SJCRH30 (cell line): ENCODE results near the gene ZC3H4. TPM values are rescaled to one million over a fixed set of nuclear protein-coding genes. Genes with fewer than 3 reads are reported as not detected.

Experiments used
- DNase-seq, 2 experiments: peaks; one replicate each; pipeline ENCODE4 v3.0.0-alpha.2; 2015 to 2020
- H3K27ac ChIP-seq: fragments of 250-450 bp; sonication (Bioruptor Pico); 2 replicates; pipeline ENCODE4 v1.5.1; 2020; ENCODE audit warnings: mild to moderate bottlenecking, moderate library complexity
- H3K27me3 ChIP-seq: fragments of 250-450 bp; sonication (Bioruptor Pico); 2 replicates; pipeline ENCODE4 v1.5.1; 2020; ENCODE audit warnings: mild to moderate bottlenecking, moderate library complexity
- H3K36me3 ChIP-seq: fragments of 250-450 bp; sonication (Bioruptor Pico); 2 replicates; pipeline ENCODE4 v1.5.1; 2020; ENCODE audit warnings: mild to moderate bottlenecking, moderate library complexity
- H3K4me1 ChIP-seq: fragments of 250-450 bp; sonication (Bioruptor Pico); 2 replicates; pipeline ENCODE4 v1.5.1; 2020; ENCODE audit warnings: mild to moderate bottlenecking, moderate library complexity
- H3K4me3 ChIP-seq: fragments of 250-450 bp; sonication (Bioruptor Pico); 2 replicates; pipeline ENCODE4 v1.5.1; 2020; ENCODE audit warnings: mild to moderate bottlenecking, moderate library complexity
- H3K9me3 ChIP-seq: fragments of 250-450 bp; sonication (Bioruptor Pico); replicated peaks from 2 replicates; pipeline ENCODE4 v1.5.1; 2020; ENCODE audit warnings: mild to moderate bottlenecking, moderate library complexity
- total RNA-seq: library from RNA; depleted of rRNA; stranded (reverse); fragments of >200 nt; shearing (Covaris generic); gene quantifications from 2 replicates; pipeline ENCODE4 v1.2.3, GENCODE V29; 2014; rRNA removed

The ZC3H4 gene
- 19.4 and 21.2 TPM in 2 replicates for total RNA-seq

- H3K27me3 ChIP-seq = no peaks in the 10 kb centered on the region
- H3K36me3 ChIP-seq = peaks cover 9% of the 10 kb centered on the region; the same call in 1 of the 2 replicates
- H3K4me3 ChIP-seq = peak within 1 kb of the TSS; percentile 83
- peak within 1 kb of the TSS; percentile 99 for H3K27ac ChIP-seq
- peak; percentile 99 for DNase-seq
- H3K9me3 ChIP-seq = no peaks in the 10 kb centered on the region
- H3K4me1 ChIP-seq = peaks cover 8% of the 10 kb centered on the region; the same call in 1 of the 2 replicates
Measured at GRCh38 chr19:47112997-47113849, at the start of gene ZC3H4. ZC3H4 (minus strand) TSS chr19:47113776; CDS start chr19:47112584, 1,192 bp downstream.

GRCh38 chr19:47161876-47162489 lies 48.4 kb upstream of the ZC3H4 start:
- Histone ChIP-seq H3K27ac (no peak overlapping the region), H3K4me3 (no peak overlapping the region), H3K4me1 (peaks cover 19% of the 10 kb centered on the region), H3K9me3 (no peaks in the 10 kb centered on the region), H3K36me3 (peaks cover 58% of the 10 kb centered on the region), H3K27me3 (no peaks in the 10 kb centered on the region)
- no peak for DNase-seq

GRCh38 chr19:47158879-47159503 lies 45.4 kb upstream of the ZC3H4 start:
- peaks cover 31% of the 10 kb centered on the region for H3K4me1 ChIP-seq
- H3K36me3 ChIP-seq = peaks cover 63% of the 10 kb centered on the region
- no peak overlapping the region for H3K27ac ChIP-seq
- no peak for DNase-seq
- H3K27me3 ChIP-seq = no peaks in the 10 kb centered on the region
- no peak overlapping the region for H3K4me3 ChIP-seq
- no peaks in the 10 kb centered on the region for H3K9me3 ChIP-seq

GRCh38 chr19:47158367-47158791 lies 44.8 kb upstream of the ZC3H4 start:
- no peaks in the 10 kb centered on the region for H3K27me3 ChIP-seq
- peak overlapping the region; percentile 35 for H3K27ac ChIP-seq
- no peak overlapping the region for H3K4me3 ChIP-seq
- peaks cover 63% of the 10 kb centered on the region for H3K36me3 ChIP-seq
- peaks cover 31% of the 10 kb centered on the region for H3K4me1 ChIP-seq
- no peak for DNase-seq
- H3K9me3 ChIP-seq = no peaks in the 10 kb centered on the region

GRCh38 chr19:47157431-47158321 lies 44.1 kb upstream of the ZC3H4 start:
- Histone ChIP-seq H3K4me3 (no peak overlapping the region), H3K27me3 (no peaks in the 10 kb centered on the region), H3K27ac (peak overlapping the region; percentile 35), H3K4me1 (peaks cover 31% of the 10 kb centered on the region), H3K9me3 (no peaks in the 10 kb centered on the region), H3K36me3 (peaks cover 63% of the 10 kb centered on the region)
- DNase-seq = peak; percentile 82 to 83

- H3K36me3 ChIP-seq = peaks cover 65% of the 10 kb centered on the region
- DNase-seq = peak; percentile 13 to 58
- peaks cover 31% of the 10 kb centered on the region for H3K4me1 ChIP-seq
- no peak overlapping the region for H3K4me3 ChIP-seq
- H3K27me3 ChIP-seq = no peaks in the 10 kb centered on the region
- no peaks in the 10 kb centered on the region for H3K9me3 ChIP-seq
- peak overlapping the region; percentile 35 for H3K27ac ChIP-seq
Measured at GRCh38 chr19:47156861-47157430, 43.4 kb upstream of the ZC3H4 start.

- Histone ChIP-seq H3K9me3 (no peaks in the 10 kb centered on the region), H3K4me1 (peaks cover 31% of the 10 kb centered on the region), H3K4me3 (no peak overlapping the region), H3K36me3 (peaks cover 71% of the 10 kb centered on the region), H3K27ac (no peak overlapping the region), H3K27me3 (no peaks in the 10 kb centered on the region)
- DNase-seq = no peak
Measured at GRCh38 chr19:47155148-47155547, 41.6 kb upstream of the ZC3H4 start.

GRCh38 chr19:47153266-47153665 lies 39.7 kb upstream of the ZC3H4 start:
- DNase-seq = no peak
- peaks cover 69% of the 10 kb centered on the region for H3K36me3 ChIP-seq
- no peaks in the 10 kb centered on the region for H3K9me3 ChIP-seq
- H3K4me1 ChIP-seq = peaks cover 25% of the 10 kb centered on the region
- no peaks in the 10 kb centered on the region for H3K27me3 ChIP-seq
- no peak overlapping the region for H3K27ac ChIP-seq
- H3K4me3 ChIP-seq = no peak overlapping the region

- no peak overlapping the region for H3K27ac ChIP-seq
- no peak for DNase-seq
- no peak overlapping the region for H3K4me3 ChIP-seq
- no peaks in the 10 kb centered on the region for H3K9me3 ChIP-seq
- peaks cover 19% of the 10 kb centered on the region for H3K4me1 ChIP-seq
- H3K27me3 ChIP-seq = no peaks in the 10 kb centered on the region
- H3K36me3 ChIP-seq = peaks cover 71% of the 10 kb centered on the region
Measured at GRCh38 chr19:47152632-47153031, 39.1 kb upstream of the ZC3H4 start.

GRCh38 chr19:47152205-47152604 lies 38.6 kb upstream of the ZC3H4 start:
- H3K4me1 ChIP-seq = peaks cover 15% of the 10 kb centered on the region
- H3K4me3 ChIP-seq = no peak overlapping the region
- H3K9me3 ChIP-seq = no peaks in the 10 kb centered on the region
- H3K27me3 ChIP-seq = no peaks in the 10 kb centered on the region
- peaks cover 74% of the 10 kb centered on the region for H3K36me3 ChIP-seq
- no peak overlapping the region for H3K27ac ChIP-seq
- no peak for DNase-seq

GRCh38 chr19:47151627-47152026 lies 38.1 kb upstream of the ZC3H4 start:
- Histone ChIP-seq H3K4me1 (peaks cover 9% of the 10 kb centered on the region), H3K27ac (no peak overlapping the region), H3K4me3 (no peak overlapping the region), H3K36me3 (peaks cover 79% of the 10 kb centered on the region), H3K9me3 (no peaks in the 10 kb centered on the region), H3K27me3 (no peaks in the 10 kb centered on the region)
- DNase-seq = no peak

- H3K27ac ChIP-seq = no peak overlapping the region
- H3K36me3 ChIP-seq = peaks cover 74% of the 10 kb centered on the region
- H3K27me3 ChIP-seq = no peaks in the 10 kb centered on the region
- no peaks in the 10 kb centered on the region for H3K4me1 ChIP-seq
- no peak for DNase-seq
- no peaks in the 10 kb centered on the region for H3K9me3 ChIP-seq
- H3K4me3 ChIP-seq = no peak overlapping the region
Measured at GRCh38 chr19:47146920-47147319, 33.3 kb upstream of the ZC3H4 start.

GRCh38 chr19:47145639-47146486 lies 32.3 kb upstream of the ZC3H4 start:
- no peak overlapping the region for H3K4me3 ChIP-seq

More at GRCh38 chr19:47145639-47146486, 32.3 kb upstream of the ZC3H4 start:
- H3K27me3 ChIP-seq = no peaks in the 10 kb centered on the region
- H3K36me3 ChIP-seq = peaks cover 68% of the 10 kb centered on the region
- H3K4me1 ChIP-seq = no peaks in the 10 kb centered on the region
- H3K9me3 ChIP-seq = no peaks in the 10 kb centered on the region
- no peak overlapping the region for H3K27ac ChIP-seq
- no peak for DNase-seq
